IMR-90 (cell line): Measurements from ENCODE around the gene SYNE1. TPM values are rescaled to one million over a fixed set of nuclear protein-coding genes. Genes with fewer than 3 reads are reported as not detected.

ENCODE experiments used
- ATAC-seq: fragments of 200-7000 bp; cut with Tn5 transposase; 2 replicates; pipeline ENCODE4 v1.9.1; 2020; ENCODE audit warnings: low read depth, mild to moderate bottlenecking, moderate library complexity
- BruUV-seq: library from RNA; stranded (reverse); fragments of 400-500 nt; replicated peaks from 2 replicates; lab custom pipeline; 2021; lab: Mats Ljungman, UMichigan
- CTCF ChIA-PET: fragments of 300-600 bp; formaldehyde crosslinking; extraction: SDS; loops from one replicate; lab custom pipeline; 2021; ENCODE audit warnings: antibody characterized with exemption; lab: Yijun Ruan, JAX
- POLR2A ChIA-PET: fragments of 300-600 bp; sonication (Branson Sonifier 250); formaldehyde crosslinking; loops from one replicate; lab custom pipeline; 2022; ENCODE audit warnings: antibody characterized with exemption; ENCODE audit not compliant: unreplicated experiment; lab: Charles Lee
- DNase-seq: peaks from one replicate; pipeline ENCODE4 v3.0.0; 2013
- H2AFZ ChIP-seq: replicated peaks from 2 replicates; pipeline ENCODE3; 2013; ENCODE audit warnings: low read length, mild to moderate bottlenecking; ENCODE audit not compliant: poor library complexity
- H2AK5ac ChIP-seq: 2 replicates; pipeline ENCODE4 v1.6.1; 2013; ENCODE audit warnings: low read depth, low read length, inconsistent platforms
- H2AK9ac ChIP-seq: replicated peaks from 2 replicates; pipeline ENCODE3; 2013; ENCODE audit warnings: mild to moderate bottlenecking, low read depth, low read length, moderate library complexity; ENCODE audit not compliant: poor library complexity
- H2BK120ac ChIP-seq: 2 replicates; pipeline ENCODE4 v1.6.1; 2013; ENCODE audit warnings: low read depth, low read length, inconsistent platforms
- H2BK15ac ChIP-seq: 3 replicates; pipeline ENCODE4 v1.6.1; 2013; ENCODE audit warnings: low read depth, low read length, inconsistent platforms
- H2BK20ac ChIP-seq: 2 replicates; pipeline ENCODE4 v1.6.1; 2013; ENCODE audit warnings: low read depth, mild to moderate bottlenecking, inconsistent platforms, low read length, moderate library complexity
- H2BK5ac ChIP-seq: 2 replicates; pipeline ENCODE4 v1.6.1; 2013; ENCODE audit warnings: mild to moderate bottlenecking, low read depth, low read length, inconsistent platforms; ENCODE audit not compliant: poor library complexity, severe bottlenecking
- H3K14ac ChIP-seq: replicated peaks from 2 replicates; pipeline ENCODE4 v1.6.1; 2013; ENCODE audit warnings: low read depth, low read length, inconsistent platforms
- H3K18ac ChIP-seq: 2 replicates; pipeline ENCODE4 v1.6.1; 2013; ENCODE audit warnings: low read depth, low read length, control low read depth
- H3K23ac ChIP-seq: 2 replicates; pipeline ENCODE4 v1.6.1; 2013; ENCODE audit warnings: low read depth, low read length, inconsistent platforms
- H3K27ac ChIP-seq: 2 replicates; pipeline ENCODE4 v1.5.1; 2013; ENCODE audit warnings: mild to moderate bottlenecking, control low read depth, low read length; ENCODE audit not compliant: insufficient read depth
- H3K27me3 ChIP-seq: 2 replicates; pipeline ENCODE4 v1.6.1; 2013; ENCODE audit warnings: low read length; ENCODE audit not compliant: control insufficient read depth, insufficient read depth
- H3K36me3 ChIP-seq: 2 replicates; pipeline ENCODE4 v1.6.1; 2013; ENCODE audit warnings: low read length, mixed read lengths; ENCODE audit not compliant: control insufficient read depth, insufficient read depth
- H3K4ac ChIP-seq: 2 replicates; pipeline ENCODE4 v1.6.1; 2013; ENCODE audit warnings: low read depth, low read length, inconsistent platforms
- H3K4me1 ChIP-seq: 2 replicates; pipeline ENCODE4 v1.6.1; 2013; ENCODE audit warnings: low read length, mixed read lengths; ENCODE audit not compliant: control insufficient read depth, insufficient read depth
- H3K4me2 ChIP-seq: 2 replicates; pipeline ENCODE4 v1.6.1; 2013; ENCODE audit warnings: low read depth, mild to moderate bottlenecking, control low read depth, low read length, moderate library complexity
- H3K4me3 ChIP-seq: 2 replicates; pipeline ENCODE4 v1.5.1; 2013; ENCODE audit warnings: low read depth, mild to moderate bottlenecking, control low read depth, low read length, moderate library complexity; ENCODE audit not compliant: insufficient read depth
- H3K56ac ChIP-seq: 2 replicates; pipeline ENCODE4 v1.6.1; 2013; ENCODE audit warnings: low read length, inconsistent platforms; ENCODE audit not compliant: insufficient read depth; ENCODE audit errors: extremely low read depth
- H3K79me1 ChIP-seq, 2 experiments: 2 replicates each; pipeline ENCODE4 v1.6.1; 2013; ENCODE audit warnings: low read length in 2 of 2, inconsistent platforms in 1 of 2, low read depth in 1 of 2
- H3K9ac ChIP-seq: 2 replicates; pipeline ENCODE4 v1.6.1; 2013; ENCODE audit warnings: low read depth, low read length, control low read depth
- H3K9me1 ChIP-seq: 2 replicates; pipeline ENCODE4 v1.6.1; 2013; ENCODE audit warnings: low read length, inconsistent platforms; ENCODE audit not compliant: insufficient read depth
- H3K9me3 ChIP-seq: 2 replicates; pipeline ENCODE4 v1.6.1; 2013; ENCODE audit warnings: low read length; ENCODE audit not compliant: control insufficient read depth, insufficient read depth
- H4K20me1 ChIP-seq: 2 replicates; pipeline ENCODE4 v1.6.1; 2013; ENCODE audit warnings: low read length, inconsistent platforms; ENCODE audit not compliant: insufficient read depth
- H4K5ac ChIP-seq: 2 replicates; pipeline ENCODE4 v1.6.1; 2013; ENCODE audit warnings: mild to moderate bottlenecking, low read depth, low read length, control low read depth
- H4K8ac ChIP-seq, 2 experiments: 2 replicates each; pipeline ENCODE4 v1.6.1; 2013; ENCODE audit warnings: low read depth in 2 of 2, low read length in 2 of 2, control low read depth in 1 of 2, inconsistent platforms in 1 of 2
- H4K91ac ChIP-seq: 2 replicates; pipeline ENCODE4 v1.6.1; 2013; ENCODE audit warnings: low read depth, low read length, inconsistent platforms; ENCODE audit not compliant: insufficient read depth
- BHLHE40 ChIP-seq: fragments of 150-350 bp; IDR thresholded peaks from 2 replicates; pipeline ENCODE4 v1.6.1; 2016; ENCODE audit warnings: mild to moderate bottlenecking, low read depth, low read length
- CEBPB ChIP-seq: IDR thresholded peaks from 2 replicates; pipeline ENCODE4 v1.6.1; 2012; ENCODE audit warnings: low read depth, low read length, improper control_type of control experiment
- CHD1 ChIP-seq: IDR thresholded peaks from 2 replicates; pipeline ENCODE4 v1.6.1; 2012; ENCODE audit warnings: low read depth, low read length, improper control_type of control experiment
- FOS ChIP-seq: fragments of 150-350 bp; IDR thresholded peaks from 2 replicates; pipeline ENCODE4 v1.6.1; 2016; ENCODE audit warnings: low read depth, low read length
- MAFK ChIP-seq: IDR thresholded peaks from 2 replicates; pipeline ENCODE4 v1.6.1; 2012; ENCODE audit warnings: low read depth, low read length, improper control_type of control experiment
- MAZ ChIP-seq: IDR thresholded peaks from 2 replicates; pipeline ENCODE4 v1.6.1; 2012; ENCODE audit warnings: low read depth, mild to moderate bottlenecking, low read length, improper control_type of control experiment, moderate library complexity, borderline replicate concordance
- MXI1 ChIP-seq: IDR thresholded peaks from 2 replicates; pipeline ENCODE4 v1.6.1; 2012; ENCODE audit warnings: low read depth, mild to moderate bottlenecking, low read length, moderate library complexity, borderline replicate concordance
- NFE2L2 ChIP-seq: fragments of 150-350 bp; IDR thresholded peaks from 2 replicates; pipeline ENCODE4 v1.6.1; 2016; ENCODE audit warnings: low read depth, mild to moderate bottlenecking, low read length
- POLR2A ChIP-seq: IDR thresholded peaks from 2 replicates; pipeline ENCODE4 v1.6.1; 2012; ENCODE audit warnings: mild to moderate bottlenecking, low read depth, low read length
- RAD21 ChIP-seq: IDR thresholded peaks from 2 replicates; pipeline ENCODE4 v1.6.1; 2012; ENCODE audit warnings: low read length, improper control_type of control experiment
- RCOR1 ChIP-seq: IDR thresholded peaks from 2 replicates; pipeline ENCODE4 v1.6.1; 2012; ENCODE audit warnings: mild to moderate bottlenecking, low read length, improper control_type of control experiment; ENCODE audit not compliant: insufficient replicate concordance
- RFX5 ChIP-seq: IDR thresholded peaks from 2 replicates; pipeline ENCODE4 v1.8.0; 2012; ENCODE audit warnings: low read depth, mild to moderate bottlenecking, low read length, moderate library complexity
- SMC3 ChIP-seq: fragments of 150-350 bp; IDR thresholded peaks from 2 replicates; pipeline ENCODE4 v1.6.1; 2016; ENCODE audit warnings: low read depth, mild to moderate bottlenecking, antibody characterized with exemption, low read length, moderate library complexity
- USF2 ChIP-seq: fragments of 150-350 bp; IDR thresholded peaks from 2 replicates; pipeline ENCODE4 v1.6.1; 2017; ENCODE audit warnings: mild to moderate bottlenecking, antibody characterized with exemption, low read length, low read depth
- WGBS, 2 experiments: methylation state at CpG; one replicate each; pipeline versions ENCODE4 v1.1.5 to v1.1.7; 2013; ENCODE audit warnings: missing lambda C conversion rate in 2 of 2; ENCODE audit not compliant: insufficient read length in 1 of 2; ENCODE audit errors: extremely low coverage in 2 of 2; 5-methylcytosine and 5-hydroxymethylcytosine counted together
- dilution Hi-C: fragments of 300-500 bp; cut with HindIII; formaldehyde crosslinking; loops from one replicate; pipeline ENCODE4 v1.14.3; 2018; ENCODE audit warnings: low sequenced_read_pairs; ENCODE audit not compliant: unreplicated experiment
- in situ Hi-C: fragments of 300-500 bp; cut with MboI; formaldehyde crosslinking; loops from 3 replicates; pipeline ENCODE4 v1.14.3; 2019; ENCODE audit warnings: low sequenced_read_pairs, inconsistent platforms, mixed read lengths
- intact Hi-C: fragments of 100-400 bp; cut with micrococcal nuclease; formaldehyde crosslinking; loops from 2 replicates; pipeline ENCODE4 v1.10.0; 2022
- polyA plus RNA-seq, 3 experiments: library from polyadenylated mRNA; depleted of rRNA; stranded (reverse); fragments of >200 nt; gene quantifications; 2 replicates each; pipeline ENCODE4 v1.2.3, GENCODE V29; 2012; ENCODE audit warnings: low replicate concordance in 1 of 3
- total RNA-seq: library from RNA; depleted of rRNA; stranded (reverse); fragments of >200 nt; gene quantifications from 2 replicates; pipeline ENCODE4 v1.2.3, GENCODE V29; 2012
- TF ChIP-seq, protein P1 (sequence below): fragments of 150-350 bp; IDR thresholded peaks from 2 replicates; pipeline ENCODE4 v1.6.1; 2016; ENCODE audit warnings: low read depth, mild to moderate bottlenecking, low read length, moderate library complexity, borderline replicate concordance
- TF ChIP-seq, protein P2 (sequence below): conservative IDR thresholded peaks from 2 replicates; pipeline ENCODE4 v1.5.1; 2012; ENCODE audit warnings: mild to moderate bottlenecking, low read depth, low read length, improper control_type of control experiment

Gene SYNE1
- total and polyA plus RNA-seq, 2 of the 4 experiments (the other 2 are of a cell fraction): 34.1 to 159 TPM

DNA sequence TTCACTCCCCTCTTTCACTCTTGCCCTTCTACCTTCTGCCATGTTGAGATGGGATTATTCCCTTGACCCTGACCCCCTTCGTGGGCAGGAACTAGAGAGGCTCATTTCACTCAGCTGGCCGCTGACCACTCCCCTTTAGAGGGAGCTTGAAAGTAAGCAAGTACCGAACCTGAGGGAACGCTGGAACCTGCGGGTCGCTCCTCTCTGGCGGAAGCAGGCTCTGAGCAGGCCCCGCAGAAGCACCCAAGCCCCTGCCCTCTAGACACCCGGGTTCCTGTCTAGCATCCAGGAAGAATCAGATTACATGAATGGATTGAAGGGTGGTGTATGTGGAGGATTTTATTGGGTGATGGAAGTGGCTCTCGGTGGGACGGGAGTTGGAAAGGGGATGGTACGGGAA is 48.7 kb upstream of the SYNE1 start:
- H3K56ac ChIP-seq: no peak overlapping the region
- H3K4ac ChIP-seq: no peak overlapping the region
- H3K4me3 ChIP-seq: no peak overlapping the region
- H3K23ac ChIP-seq: no peak overlapping the region
- H3K36me3 ChIP-seq: no peaks in the 10 kb centered on the region
- H3K9me3 ChIP-seq: no peaks in the 10 kb centered on the region
- no peaks in the 10 kb centered on the region for H3K4me1 ChIP-seq
- no TSS peak for BruUV-seq
- ATAC-seq (no peak), DNase-seq (no peak)
- no peak overlapping the region for H4K8ac ChIP-seq
- ChIA-PET POLR2A (interaction anchor here (0.6 kb wide), 1 partner anchor 31 kb away, joined by 4 read pairs; no protein-coding TSS in a partner anchor), CTCF (interaction anchor here (0.9 kb wide), 1 partner anchor 12 kb away, joined by 3 read pairs; no protein-coding TSS in a partner anchor)
- no peak overlapping the region for H4K91ac ChIP-seq
- no peaks in the 10 kb centered on the region for H4K20me1 ChIP-seq
- no peak overlapping the region for H2BK120ac ChIP-seq
- H3K9me1 ChIP-seq: no peaks in the 10 kb centered on the region
- H3K18ac ChIP-seq: no peak overlapping the region
- no peak overlapping the region for H3K4me2 ChIP-seq
- intact Hi-C loops (no loop called here), dilution Hi-C loops (no loop called here), in situ Hi-C loops (no loop called here)
- H3K9ac ChIP-seq: no peak overlapping the region
- H2AK5ac ChIP-seq: no peak overlapping the region
- H3K27ac ChIP-seq: no peak overlapping the region
- no peak overlapping the region for H2BK15ac ChIP-seq
- no peak overlapping the region for H2AFZ ChIP-seq
- 95 to 100% methylated on average over 2 to 7 of the region's 12 CpGs for WGBS, 2 experiments
- no peak overlapping the region for H2BK5ac ChIP-seq
- no peak overlapping the region for H2BK20ac ChIP-seq
- H3K79me1 ChIP-seq: no peaks in the 10 kb centered on the region
- H3K27me3 ChIP-seq: no peaks in the 10 kb centered on the region
- no peak overlapping the region for H3K14ac ChIP-seq
- TF ChIP-seq RFX5 (no peak), RCOR1 (no peak), MAFK (no peak), MAZ (no peak), BHLHE40 (no peak), NFE2L2 (no peak), POLR2A (no peak), FOS (no peak), MXI1 (no peak), RAD21 (no peak), CHD1 (no peak), USF2 (no peak), SMC3 (no peak), CEBPB (no peak)
- TF ChIP-seq, protein P1, sequence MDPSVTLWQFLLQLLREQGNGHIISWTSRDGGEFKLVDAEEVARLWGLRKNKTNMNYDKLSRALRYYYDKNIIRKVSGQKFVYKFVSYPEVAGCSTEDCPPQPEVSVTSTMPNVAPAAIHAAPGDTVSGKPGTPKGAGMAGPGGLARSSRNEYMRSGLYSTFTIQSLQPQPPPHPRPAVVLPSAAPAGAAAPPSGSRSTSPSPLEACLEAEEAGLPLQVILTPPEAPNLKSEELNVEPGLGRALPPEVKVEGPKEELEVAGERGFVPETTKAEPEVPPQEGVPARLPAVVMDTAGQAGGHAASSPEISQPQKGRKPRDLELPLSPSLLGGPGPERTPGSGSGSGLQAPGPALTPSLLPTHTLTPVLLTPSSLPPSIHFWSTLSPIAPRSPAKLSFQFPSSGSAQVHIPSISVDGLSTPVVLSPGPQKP: no peak
- TF ChIP-seq, protein P2, sequence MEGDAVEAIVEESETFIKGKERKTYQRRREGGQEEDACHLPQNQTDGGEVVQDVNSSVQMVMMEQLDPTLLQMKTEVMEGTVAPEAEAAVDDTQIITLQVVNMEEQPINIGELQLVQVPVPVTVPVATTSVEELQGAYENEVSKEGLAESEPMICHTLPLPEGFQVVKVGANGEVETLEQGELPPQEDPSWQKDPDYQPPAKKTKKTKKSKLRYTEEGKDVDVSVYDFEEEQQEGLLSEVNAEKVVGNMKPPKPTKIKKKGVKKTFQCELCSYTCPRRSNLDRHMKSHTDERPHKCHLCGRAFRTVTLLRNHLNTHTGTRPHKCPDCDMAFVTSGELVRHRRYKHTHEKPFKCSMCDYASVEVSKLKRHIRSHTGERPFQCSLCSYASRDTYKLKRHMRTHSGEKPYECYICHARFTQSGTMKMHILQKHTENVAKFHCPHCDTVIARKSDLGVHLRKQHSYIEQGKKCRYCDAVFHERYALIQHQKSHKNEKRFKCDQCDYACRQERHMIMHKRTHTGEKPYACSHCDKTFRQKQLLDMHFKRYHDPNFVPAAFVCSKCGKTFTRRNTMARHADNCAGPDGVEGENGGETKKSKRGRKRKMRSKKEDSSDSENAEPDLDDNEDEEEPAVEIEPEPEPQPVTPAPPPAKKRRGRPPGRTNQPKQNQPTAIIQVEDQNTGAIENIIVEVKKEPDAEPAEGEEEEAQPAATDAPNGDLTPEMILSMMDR: no peak
- H4K5ac ChIP-seq: no peak overlapping the region
- H2AK9ac ChIP-seq: no peak overlapping the region
